IPS-18c (cell line): ENCODE results near the gene DOCK3.
"Not testable (repeated sequence)": the region's sequence is repeated elsewhere in the genome, so short reads cannot be mapped to it uniquely, and the experiment has no call there.

Experiments
- H3K4me3 ChIP-seq: 2 replicates; pipeline ENCODE4 v1.7.0; 2013; ENCODE audit warnings: low read depth, mild to moderate bottlenecking, low read length, moderate library complexity; ENCODE audit not compliant: insufficient read depth
- H3K9me3 ChIP-seq: one replicate; pipeline ENCODE4 v1.6.1; 2013; ENCODE audit warnings: mild to moderate bottlenecking, low read length, moderate library complexity; ENCODE audit not compliant: control insufficient read depth, insufficient read depth

The DOCK3 gene

GRCh38 chr3:50724831-50725230, 50.1 kb downstream of the DOCK3 start:
- Histone ChIP-seq H3K4me3 (no peak overlapping the region), H3K9me3 (no peaks in the 10 kb centered on the region)

DNA sequence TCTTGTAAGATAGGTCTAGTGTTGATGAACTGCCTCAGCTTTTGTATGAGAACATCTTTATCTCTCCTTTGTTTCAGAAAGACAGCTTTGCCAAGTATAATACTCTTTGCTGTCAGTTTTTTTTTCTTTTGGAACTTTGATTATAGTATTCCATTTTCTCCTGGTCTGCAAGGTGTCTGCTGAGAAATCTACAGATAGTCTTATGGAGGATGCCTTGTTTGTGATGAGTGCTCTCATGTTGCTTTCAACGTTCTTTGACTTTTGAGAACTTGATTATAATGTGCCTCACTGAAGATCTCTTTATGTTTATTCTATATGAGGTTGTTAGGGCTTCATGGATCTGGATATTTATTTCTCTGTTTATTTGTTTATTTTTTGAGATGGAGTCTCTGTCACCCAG, 60.3 kb downstream of the DOCK3 start:
- Histone ChIP-seq H3K9me3 (no peaks in the 10 kb centered on the region), H3K4me3 (no peak overlapping the region)

GRCh38 chr3:50737193-50737905, 62.6 kb downstream of the DOCK3 start:
- H3K9me3 ChIP-seq: no peaks in the 10 kb centered on the region
- H3K4me3 ChIP-seq: no peak overlapping the region

- no peaks in the 10 kb centered on the region for H3K9me3 ChIP-seq
- H3K4me3 ChIP-seq: no peak overlapping the region
These were observed 63.3 kb downstream of the DOCK3 start for GRCh38 chr3:50737906-50738598.

GRCh38 chr3:50743643-50744042, 68.9 kb downstream of the DOCK3 start:
- no peaks in the 10 kb centered on the region for H3K9me3 ChIP-seq
- no peak overlapping the region for H3K4me3 ChIP-seq

DNA sequence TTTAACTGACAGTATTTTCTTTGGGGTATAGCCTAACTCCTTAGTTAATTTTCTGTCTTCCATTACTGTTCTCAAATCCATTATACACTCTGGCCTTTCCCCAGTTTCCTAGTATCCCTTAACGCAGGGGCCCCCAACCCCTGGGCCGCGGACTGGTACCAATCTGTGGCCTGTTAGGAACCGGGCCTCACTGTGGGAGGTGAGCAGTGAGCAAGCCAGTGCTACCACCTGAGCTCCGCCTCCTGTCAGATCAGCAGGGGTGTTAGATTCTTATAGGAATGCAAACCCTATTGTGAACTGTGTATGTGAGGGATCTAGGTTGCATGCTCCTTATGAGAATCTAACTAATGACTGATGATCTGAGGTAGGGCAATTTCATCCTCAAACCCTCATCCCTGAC, 75.1 kb downstream of the DOCK3 start:
- H3K4me3 ChIP-seq: no peak overlapping the region

GRCh38 chr3:50759015-50759414, 84.3 kb downstream of the DOCK3 start:
- Histone ChIP-seq H3K4me3 (no peak overlapping the region), H3K9me3 (no peaks in the 10 kb centered on the region)

More for the DNA sequence above, 75.1 kb downstream of the DOCK3 start:
- no peaks in the 10 kb centered on the region for H3K9me3 ChIP-seq

- Histone ChIP-seq H3K9me3 (no peaks in the 10 kb centered on the region), H3K4me3 (no peak overlapping the region)
These were observed 103.0 kb downstream of the DOCK3 start for GRCh38 chr3:50777680-50778079.

GRCh38 chr3:50781766-50782165, 107.0 kb downstream of the DOCK3 start:
- not testable (repeated sequence) for H3K4me3 ChIP-seq, H3K9me3 ChIP-seq

DNA sequence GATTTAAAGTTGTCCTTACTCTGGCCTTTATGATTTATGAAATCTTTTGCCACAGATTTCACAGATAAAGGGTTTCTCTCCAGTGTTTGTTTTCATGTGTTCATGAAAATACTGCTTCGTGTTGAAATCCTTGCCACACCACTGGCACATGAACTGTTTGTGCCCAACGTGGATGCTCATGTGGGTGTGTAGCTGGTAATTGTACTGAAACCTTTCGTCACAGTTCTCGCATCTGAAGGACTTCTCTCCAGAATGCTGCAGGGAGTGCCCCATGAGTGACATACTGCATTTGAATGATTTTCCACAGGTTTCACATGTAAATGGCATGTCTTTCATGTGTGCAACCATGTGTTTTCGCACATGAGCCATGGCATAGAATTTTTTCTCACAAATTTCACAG, 111.9 kb downstream of the DOCK3 start:
- Histone ChIP-seq H3K9me3 (no peaks in the 10 kb centered on the region), H3K4me3 (no peak overlapping the region)

- H3K9me3 ChIP-seq, H3K4me3 ChIP-seq: not testable (repeated sequence)
These were observed 116.2 kb downstream of the DOCK3 start for GRCh38 chr3:50790894-50791293.

GRCh38 chr3:50792568-50792967, 117.8 kb downstream of the DOCK3 start:
- no peak overlapping the region for H3K4me3 ChIP-seq
- no peaks in the 10 kb centered on the region for H3K9me3 ChIP-seq

- H3K9me3 ChIP-seq, H3K4me3 ChIP-seq: not testable (repeated sequence)
These were observed 129.1 kb downstream of the DOCK3 start for GRCh38 chr3:50803805-50804204.

DNA sequence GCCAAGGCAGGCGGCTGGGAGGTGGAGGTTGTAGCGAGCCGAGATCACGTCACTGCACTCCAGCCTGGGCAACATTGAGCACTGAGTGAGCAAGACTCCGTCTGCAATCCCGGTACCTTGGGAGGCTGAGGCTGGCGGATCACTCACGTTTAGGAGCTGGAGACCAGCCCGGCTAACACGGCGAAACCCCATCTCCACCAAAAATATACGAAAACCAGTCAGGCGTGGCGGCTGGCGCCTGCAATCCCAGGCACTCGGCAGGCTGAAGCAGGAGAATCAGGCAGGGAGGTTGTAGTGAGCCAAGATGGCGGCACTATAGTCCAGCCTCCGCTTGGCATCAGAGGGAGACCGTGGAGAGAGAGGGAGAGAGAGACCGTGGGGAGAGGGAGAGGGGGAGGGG, 129.6 kb downstream of the DOCK3 start:
- not testable (repeated sequence) for H3K9me3 ChIP-seq, H3K4me3 ChIP-seq

DNA sequence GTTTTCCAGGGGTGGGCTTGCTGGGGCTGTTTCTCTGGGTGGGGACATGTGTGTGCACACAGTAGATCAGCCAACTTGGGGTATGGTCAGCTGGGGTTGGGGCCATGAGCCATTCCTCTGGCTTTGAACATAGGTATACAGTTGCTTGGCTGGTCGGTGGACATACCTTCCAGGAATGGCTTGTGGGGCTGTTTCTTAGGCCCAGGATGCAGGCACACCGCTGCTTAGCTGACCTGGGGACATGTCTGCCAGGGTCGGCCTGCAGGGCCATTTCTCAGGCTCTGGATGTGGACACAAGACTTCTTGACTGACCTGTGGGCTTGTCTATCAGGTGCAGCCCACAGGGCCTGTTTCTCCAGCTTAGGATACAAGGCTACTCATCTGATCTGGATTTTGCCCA, 130.6 kb downstream of the DOCK3 start:
- Histone ChIP-seq H3K9me3 (no peaks in the 10 kb centered on the region), H3K4me3 (no peak overlapping the region)

DNA sequence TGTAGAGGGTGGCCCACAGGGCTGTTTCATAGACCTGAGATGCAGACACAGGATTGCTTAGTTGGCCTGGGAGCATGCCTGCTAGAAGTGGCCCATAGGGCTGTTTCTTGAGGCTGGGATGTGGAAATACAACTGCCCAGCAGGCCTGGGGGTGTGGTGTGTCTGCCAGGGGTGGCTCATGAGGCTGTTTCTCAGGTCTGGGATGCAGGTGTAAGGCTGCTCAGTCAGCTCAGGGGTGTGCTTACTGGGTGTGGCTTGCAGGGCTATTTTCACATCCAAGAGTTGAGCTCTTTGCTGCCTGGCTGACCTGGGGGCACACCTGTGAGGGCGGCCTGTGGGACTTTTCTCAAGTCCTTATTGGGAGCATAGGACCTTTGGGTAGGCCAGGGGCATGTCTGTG, 131.3 kb downstream of the DOCK3 start:
- no peak overlapping the region; the same call in 1 of the 2 replicates for H3K4me3 ChIP-seq

DNA sequence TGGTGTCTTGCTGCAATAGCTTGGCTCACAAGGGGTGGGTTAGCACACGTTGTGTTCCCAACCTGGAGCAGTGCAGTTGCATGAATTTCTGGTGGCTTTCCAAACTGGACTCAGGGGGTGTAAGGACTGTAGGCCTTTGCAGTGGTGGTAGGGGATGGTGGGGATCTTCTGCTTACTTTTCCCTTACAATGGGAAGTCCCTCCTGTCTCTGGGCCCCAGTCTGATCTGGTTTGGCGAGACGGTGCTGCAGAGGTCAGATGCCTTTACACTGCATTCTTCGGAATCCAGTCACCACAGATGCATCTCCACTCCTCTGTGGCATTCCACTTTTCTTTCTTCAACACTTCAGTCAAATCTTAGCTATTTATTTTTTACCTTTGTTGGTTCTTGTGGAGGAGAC, 132.1 kb downstream of the DOCK3 start:
- Histone ChIP-seq H3K9me3 (no peaks in the 10 kb centered on the region), H3K4me3 (no peak overlapping the region)

More for the DNA sequence above, 131.3 kb downstream of the DOCK3 start:
- H3K9me3 ChIP-seq: no peaks in the 10 kb centered on the region

- no peaks in the 10 kb centered on the region for H3K9me3 ChIP-seq
- H3K4me3 ChIP-seq: no peak overlapping the region
These were observed 132.5 kb downstream of the DOCK3 start for GRCh38 chr3:50807266-50807665.

DNA sequence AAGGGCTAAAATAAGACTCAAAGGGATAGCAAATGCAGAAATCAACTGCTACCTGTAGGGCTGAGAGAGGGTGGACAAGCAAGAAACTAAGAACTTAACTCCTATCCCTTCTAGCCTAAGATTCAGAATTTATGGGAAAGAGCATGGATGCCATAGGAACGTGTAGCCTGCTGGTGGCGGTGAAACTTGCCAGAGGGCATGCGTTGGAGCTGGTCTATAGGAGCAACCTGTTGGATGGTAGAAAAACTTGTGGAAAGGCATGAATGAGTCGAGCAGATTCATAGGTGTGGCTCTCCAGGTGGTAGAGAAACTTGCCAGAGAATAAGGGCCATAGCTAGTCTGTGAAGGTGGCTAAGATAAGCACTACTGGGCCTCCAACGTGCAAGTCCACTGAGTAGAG, 137.2 kb downstream of the DOCK3 start:
- no peaks in the 10 kb centered on the region for H3K9me3 ChIP-seq
- no peak overlapping the region for H3K4me3 ChIP-seq
